NCI-H345 (cell line): ENCODE results near the gene PPFIA1.
"Not testable (repeated sequence)": the region's sequence is repeated elsewhere in the genome, so short reads cannot be mapped to it uniquely, and the experiment has no call there.

Experiments used
- DNase-seq: peaks from one replicate; lab custom pipeline; 2025; lab: John Stamatoyannopoulos, UW

Gene PPFIA1

DNA sequence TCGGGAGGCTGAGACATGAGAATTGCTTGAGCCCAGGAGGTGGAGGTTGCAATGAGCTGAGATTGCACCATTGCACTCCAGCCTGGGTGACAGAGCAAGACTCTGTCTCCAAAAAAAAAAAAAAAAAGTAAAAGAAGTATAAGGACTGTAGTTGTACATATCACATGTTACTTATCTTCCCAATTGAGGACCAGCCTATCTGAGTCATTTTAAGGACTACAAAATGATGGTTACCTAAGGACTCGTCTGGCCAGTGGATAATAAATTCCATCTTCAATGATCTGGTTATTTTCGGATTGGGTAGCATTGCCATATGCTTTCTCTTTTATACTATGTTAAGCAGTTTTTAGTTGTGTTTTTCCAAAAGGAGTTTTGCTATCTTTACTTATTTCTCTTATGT is 55.3 kb downstream of the PPFIA1 start:
- DNase-seq, result no peak

DNA sequence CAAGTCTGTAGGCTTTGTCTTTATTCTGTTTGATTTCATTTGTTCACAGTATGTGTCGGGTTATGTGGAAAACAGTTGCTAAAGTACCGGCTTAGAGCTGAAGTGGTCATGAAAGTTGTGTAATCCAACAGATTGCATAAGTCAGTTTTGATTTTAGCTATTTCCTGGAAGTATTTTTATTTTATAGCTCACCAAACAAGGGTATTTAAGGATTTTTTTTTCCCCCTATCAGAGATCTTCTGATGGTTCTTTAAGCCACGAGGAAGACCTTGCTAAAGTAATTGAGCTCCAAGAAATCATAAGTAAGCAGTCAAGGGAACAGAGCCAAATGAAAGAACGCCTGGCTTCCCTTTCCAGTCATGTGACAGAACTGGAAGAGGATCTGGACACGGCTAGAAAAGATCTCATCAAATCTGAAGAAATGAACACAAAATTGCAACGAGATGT is 55.9 kb downstream of the PPFIA1 start:
- DNase-seq, result no peak

DNA sequence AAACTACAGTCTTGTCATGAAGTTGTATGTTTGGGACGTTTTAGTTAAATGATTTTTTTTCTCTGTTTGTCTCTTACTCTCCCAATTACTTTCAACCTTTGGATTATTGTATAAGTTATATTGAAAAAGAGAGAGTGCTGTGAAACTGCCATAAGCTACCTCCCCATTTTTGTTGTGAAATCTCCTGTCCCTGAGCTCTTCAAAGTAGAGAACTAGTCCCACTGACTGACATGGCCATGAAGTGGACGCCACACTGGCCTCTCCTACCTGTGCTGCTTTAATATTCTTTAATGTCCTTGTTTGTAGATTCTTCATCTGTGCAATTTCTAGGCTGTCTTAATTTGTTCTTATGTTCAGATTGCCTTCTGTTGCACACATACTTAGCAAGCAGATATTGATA is 56.3 kb downstream of the PPFIA1 start:
- DNase-seq, result no peak

DNA sequence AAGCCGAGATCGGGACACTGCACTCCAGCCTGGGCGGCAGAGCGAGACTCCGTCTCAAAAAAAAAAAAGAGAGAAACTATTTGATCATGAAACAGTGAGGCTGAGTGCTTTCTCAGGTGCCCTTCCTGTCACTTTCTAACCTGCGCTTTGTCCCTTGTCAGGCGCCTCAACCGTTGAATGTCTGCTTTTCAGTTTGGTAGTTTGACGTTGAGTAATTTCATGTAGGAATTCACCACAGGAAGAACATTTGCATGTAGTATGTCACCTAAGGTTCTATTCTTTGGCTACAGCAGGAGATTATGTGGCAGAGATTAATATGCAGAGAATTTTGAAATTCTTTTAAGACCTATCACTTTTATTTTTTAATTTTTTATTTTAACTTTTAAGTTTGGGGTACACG is 57.2 kb downstream of the PPFIA1 start:
- DNase-seq, result no peak

DNA sequence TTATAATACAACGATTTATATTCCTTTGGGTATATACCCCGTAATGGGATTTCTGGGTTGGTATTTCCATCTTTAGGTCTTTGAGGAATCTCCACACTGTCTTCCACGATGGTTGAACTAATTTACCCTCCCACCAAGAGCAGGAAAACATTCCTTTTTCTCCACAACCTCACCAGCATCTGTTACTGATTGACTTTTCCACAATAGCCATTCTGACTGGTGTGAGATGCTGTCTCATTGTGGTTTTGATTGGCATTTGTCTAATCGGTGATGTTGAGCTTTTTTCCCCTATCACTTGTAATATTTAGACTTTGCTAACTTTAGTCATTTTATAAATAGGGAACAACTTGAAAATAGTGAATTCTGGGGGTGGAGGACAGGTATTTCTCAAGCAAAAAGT is 58.1 kb downstream of the PPFIA1 start:
- no peak for DNase-seq

DNA sequence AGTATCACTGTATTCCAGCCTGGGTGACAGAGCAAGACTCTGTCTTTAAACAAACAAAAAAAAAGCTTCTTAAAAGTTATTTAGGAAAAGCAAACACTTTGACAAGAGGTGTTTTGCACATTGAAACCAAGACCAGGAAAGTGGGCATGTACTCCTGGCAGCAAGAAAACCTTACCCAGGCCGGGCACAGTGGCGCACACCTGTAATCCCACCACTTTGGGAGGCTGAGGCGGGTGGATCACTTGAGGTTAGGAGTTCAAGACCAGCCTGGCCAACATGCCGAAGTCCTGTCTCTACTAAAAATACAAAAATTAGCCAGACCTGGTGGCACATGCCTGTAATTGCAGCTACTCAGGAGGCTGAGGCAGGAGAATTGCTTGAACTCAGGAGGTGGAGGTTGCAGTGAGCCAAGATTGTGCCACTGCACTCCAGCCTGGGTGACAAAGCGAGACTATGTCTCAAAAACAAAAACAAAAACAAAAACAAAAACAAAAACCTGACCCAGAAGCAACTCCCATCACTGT is 60.9 kb downstream of the PPFIA1 start:
- not testable (repeated sequence) for DNase-seq

DNA sequence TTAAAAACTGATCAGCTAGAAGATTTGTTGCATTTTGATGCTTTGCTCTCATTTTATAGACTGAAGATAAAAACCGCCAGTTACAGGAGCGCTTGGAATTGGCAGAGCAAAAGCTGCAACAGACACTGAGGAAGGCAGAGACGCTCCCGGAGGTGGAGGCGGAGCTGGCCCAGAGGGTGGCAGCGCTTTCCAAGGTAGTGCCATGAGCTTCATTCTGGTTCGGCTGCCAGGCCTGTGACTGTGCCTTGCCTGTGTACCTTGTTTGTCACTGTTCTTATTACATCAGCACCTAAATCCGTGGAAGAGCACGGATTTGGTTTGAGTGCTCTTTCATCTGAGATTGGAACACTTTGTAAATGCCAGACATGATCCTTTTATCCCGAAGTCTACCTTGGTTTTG is 61.4 kb downstream of the PPFIA1 start:
- no peak for DNase-seq

DNA sequence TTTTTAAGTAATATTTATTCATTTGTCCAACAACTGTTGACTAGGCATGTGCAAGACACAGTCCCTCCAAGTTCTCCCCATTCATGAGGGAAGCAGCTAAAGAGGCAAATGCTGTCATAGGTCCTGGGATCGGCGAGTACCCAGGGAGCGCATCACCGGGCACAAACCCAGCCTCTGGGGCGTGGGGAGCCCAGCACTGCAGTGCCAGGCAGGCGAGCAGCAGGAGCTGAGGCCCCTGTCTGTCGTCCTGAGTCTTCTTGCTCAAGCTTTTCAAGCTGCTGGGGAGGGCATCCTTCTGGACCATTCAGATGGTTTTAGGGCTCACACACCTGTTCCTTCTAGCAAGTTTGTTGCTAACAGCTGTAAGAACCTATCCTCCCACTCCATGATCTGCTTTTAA is 62.1 kb downstream of the PPFIA1 start:
- no peak for DNase-seq

DNA sequence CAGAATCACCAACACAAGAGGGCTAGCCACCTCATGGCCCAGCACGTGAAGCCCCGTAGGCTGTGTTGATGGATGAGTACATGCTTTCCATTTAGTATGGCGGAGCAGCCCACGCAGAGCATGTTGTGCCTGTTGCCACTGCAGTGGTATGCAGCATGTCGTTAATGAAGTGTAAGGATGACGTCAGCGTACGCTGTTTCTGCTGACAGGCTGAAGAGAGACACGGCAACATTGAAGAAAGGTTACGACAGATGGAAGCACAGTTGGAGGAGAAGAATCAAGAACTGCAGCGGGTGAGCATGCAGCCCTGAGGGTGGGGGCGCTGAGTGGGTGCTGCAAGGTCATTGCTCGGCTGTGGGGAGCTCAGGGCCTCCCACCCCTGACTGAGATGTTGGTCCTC is 62.8 kb downstream of the PPFIA1 start:
- no peak for DNase-seq

DNA sequence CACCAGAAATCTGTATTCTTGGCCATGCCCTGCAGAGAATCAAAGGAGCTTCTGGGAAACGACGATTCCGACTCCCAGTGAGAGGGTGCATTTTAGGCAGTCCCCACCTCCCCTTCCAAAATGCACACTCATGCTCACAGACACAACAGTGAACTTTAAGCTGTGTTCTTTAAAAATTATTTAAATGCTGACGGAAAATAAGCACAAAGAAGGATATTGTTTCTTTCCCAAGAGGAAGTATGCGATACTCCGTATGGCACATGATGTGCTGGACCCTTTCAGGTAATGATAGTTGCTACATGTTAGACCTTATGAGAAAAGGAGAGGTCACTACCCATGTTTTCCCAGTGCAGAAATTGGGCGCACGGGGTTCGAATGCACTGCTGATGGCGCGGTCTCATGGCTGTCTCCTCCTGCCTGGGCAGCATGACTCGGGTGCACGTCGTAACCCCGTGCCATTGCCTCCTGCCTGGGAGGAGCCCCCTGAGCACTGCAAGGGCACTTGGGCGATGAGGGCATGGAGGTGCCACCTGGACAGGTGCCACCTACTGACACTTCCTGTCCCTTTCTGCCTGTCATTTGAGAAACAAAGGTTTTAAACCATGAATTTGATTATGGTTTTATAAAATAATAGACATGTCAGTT is 64.0 kb downstream of the PPFIA1 start:
- no peak for DNase-seq

DNA sequence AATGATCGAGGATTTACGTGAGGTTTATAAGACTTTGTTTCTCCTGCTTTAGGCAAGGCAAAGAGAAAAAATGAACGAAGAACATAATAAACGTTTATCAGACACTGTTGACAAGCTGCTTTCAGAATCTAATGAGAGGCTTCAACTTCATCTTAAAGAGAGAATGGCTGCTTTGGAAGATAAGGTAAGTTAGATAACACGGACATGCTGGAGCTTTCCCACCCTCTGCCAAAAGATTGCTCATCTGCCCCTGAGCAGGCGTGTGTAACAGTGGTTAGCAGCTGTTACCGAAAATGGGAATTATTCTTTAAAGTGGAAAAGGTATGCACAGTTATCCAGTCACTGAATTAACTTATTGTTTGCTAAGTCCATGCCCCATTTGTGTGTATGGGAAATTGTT is 65.0 kb downstream of the PPFIA1 start:
- no peak for DNase-seq

DNA sequence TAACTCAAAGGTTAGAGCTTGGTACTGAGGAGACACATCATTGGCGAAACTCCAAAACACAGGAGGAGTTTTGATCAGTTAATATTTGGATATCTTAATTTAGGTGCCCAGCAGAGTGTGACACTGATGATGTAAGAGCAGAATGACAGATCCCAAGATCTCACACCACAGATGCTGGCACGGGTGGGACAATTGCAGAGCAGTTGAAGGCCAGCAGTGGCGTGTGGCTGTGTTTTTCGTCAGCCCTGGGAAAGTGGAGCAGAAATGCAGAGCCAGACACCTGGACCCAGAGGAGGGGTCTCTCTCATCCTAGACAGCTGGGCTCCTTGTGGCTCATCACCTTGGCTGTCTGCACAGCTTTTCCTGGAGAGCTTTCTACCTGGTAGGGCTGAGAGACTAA is 68.1 kb downstream of the PPFIA1 start:
- DNase-seq, result no peak

DNA sequence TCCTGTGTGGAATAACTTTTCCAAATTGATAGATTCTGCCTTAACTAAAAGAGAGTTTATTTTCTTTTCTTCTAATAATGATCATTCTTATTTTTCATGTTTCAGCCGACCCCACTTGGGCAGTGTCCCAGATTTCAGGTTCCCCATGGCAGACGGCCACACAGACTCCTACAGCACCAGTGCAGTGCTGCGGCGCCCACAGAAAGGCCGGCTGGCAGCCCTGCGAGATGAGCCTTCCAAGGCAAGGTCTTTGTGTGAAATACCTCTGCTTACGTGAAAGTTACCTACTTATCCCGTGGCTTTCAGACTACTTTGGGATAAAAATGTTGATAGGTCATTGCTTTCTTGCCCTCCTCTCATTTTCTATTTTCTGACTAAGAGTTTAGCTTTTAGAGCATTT is 68.6 kb downstream of the PPFIA1 start:
- no peak for DNase-seq

DNA sequence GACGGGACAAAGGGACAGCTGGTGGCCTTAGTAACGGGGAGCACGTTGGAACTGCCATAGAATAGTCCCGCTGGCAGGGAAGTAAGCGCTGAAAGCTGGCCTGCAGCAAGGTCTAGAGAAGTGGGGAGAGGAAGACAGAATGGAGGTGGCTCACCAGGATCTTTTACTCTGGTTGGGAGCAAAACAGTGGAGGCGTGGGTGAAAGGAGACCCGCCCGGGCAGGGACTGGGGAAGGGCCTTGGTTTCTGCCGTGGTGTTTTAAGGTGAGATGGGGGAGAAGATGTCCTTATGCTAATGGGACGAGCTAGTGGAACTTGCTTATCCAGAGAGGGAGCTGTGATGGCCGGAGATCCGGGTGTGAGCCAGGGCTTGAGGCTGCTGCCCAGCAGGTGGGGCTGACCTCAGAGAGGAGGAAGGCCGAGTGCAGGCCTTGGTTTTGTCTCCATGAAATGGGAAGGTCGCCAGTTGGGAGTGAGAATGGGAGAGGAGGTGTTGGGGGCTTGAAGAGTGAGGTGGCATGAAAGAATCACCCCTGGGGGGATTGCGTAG is 71.5 kb downstream of the PPFIA1 start:
- DNase-seq, result no peak

DNA sequence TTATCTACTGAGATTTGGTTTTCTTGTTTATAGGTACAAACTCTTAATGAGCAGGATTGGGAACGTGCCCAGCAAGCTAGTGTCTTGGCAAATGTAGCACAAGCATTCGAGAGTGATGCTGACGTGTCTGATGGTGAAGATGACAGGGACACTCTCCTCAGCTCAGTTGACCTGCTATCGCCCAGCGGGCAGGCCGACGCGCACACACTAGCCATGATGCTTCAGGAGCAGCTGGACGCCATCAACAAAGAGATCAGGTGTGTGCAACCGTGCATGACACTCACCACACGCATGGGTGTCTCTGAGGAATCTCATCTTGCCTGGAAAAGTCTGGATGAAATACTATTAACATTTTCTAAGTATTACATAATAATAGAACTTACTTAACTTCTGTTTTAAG is 73.1 kb downstream of the PPFIA1 start:
- DNase-seq, result no peak

DNA sequence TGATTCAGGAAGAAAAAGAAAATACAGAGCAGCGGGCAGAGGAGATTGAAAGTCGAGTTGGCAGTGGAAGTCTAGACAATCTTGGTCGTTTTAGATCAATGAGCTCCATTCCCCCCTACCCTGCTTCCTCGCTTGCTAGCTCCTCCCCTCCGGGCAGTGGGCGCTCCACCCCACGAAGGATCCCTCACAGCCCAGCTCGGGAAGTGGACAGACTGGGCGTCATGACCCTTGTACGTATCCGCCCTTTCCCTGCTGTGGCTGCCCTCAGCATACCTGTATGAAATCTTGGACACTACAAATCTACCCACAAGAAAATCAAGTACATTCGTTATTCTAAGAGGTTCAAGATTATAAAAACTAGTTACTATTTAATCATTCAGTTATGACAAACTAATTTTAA is 77.7 kb downstream of the PPFIA1 start:
- no peak for DNase-seq

DNA sequence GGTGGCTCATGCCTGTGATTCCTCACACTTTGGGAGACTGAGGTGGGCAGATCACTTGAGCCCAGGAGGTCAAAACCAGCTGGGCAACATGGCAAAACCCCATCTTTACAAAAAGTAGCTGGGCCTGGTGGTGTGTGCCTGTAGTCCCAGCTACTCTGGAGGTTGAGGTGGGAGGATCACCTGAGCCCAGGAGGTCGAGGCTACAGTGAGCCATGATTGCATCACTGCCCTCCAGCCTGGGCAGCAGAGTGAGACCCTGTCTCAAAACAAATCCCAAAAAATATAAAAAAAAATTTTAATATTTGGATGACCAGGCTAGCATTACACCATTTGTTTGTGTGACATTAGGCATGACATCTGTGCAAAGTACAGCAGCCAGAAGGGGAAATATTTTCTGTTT is 78.1 kb downstream of the PPFIA1 start:
- DNase-seq, result no peak

DNA sequence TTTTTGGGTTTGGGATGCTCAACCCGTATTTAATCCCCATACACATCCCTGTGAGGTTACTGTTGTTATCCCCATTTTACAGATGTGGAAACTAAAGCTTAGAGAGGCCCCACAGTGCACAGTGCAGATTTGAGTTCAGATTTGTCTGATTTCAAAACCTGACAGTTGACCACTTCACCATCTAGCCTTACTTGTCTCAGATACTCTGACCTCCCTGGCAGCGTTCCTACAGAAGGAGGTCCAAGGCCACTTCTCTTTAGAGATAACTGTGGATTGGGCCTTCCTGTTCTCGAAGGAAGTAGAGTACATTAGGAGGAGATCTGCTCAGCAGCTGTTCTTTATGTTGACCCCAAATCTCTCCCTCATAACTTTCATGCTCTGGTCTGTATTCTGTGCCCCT is 81.2 kb downstream of the PPFIA1 start:
- DNase-seq, result no peak

DNA sequence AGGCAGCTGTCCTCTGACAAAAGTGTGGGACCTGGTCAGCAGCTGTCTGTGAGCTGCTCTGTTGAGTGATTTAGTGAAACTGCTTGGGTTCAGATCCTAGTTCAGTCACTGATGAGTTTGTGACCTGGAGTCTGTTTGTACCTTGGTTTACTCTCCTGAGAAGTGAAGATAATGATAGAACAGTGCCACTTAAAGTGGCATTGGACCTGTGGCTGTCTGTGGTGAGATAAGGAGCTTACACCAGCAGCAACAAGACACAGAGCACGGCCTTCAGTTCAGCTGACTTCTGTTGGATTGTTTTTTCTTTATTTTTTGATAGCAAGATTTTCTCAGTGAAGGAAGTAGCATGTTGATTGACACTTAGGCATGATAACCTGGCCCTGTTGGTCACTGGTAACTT is 81.6 kb downstream of the PPFIA1 start:
- DNase-seq, result no peak

DNA sequence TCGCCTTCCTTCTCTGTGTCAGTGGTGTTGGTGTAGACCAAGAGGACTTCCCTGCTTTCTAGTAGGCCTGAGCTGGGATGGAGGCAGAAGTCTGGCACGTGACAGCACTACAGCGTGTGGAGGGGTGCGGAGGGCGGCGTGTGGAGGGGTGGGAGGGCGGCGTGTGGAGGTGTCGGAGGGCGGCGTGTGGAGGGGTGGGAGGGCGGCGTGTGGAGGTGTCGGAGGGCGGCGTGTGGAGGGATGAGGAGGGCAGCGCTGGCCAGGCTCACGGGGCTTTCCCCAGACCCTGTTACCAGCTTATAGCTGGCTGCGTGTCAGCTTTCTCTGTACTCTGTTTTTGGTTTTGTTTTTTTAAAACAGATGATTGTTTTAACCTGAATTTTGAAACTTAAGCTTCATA is 82.1 kb downstream of the PPFIA1 start:
- no peak for DNase-seq

DNA sequence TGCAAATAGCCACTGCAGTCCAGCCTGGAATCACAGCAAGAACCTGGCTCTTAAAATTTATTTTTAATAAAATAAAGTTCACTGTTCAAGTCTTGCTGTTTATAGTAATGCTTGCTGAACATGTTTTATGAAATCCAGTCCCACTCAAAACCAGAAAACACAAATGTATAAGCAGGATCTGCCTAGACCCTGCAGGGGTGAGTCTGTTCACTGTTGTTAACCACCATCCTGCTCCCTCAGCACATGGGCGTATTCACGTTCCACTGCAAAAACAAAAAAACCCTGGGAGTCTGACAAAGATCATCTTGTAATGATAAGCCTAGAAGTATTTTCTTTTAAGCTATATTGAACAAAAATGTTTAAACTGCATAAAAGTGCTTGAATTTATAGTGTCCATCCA is 82.8 kb downstream of the PPFIA1 start:
- no peak for DNase-seq

DNA sequence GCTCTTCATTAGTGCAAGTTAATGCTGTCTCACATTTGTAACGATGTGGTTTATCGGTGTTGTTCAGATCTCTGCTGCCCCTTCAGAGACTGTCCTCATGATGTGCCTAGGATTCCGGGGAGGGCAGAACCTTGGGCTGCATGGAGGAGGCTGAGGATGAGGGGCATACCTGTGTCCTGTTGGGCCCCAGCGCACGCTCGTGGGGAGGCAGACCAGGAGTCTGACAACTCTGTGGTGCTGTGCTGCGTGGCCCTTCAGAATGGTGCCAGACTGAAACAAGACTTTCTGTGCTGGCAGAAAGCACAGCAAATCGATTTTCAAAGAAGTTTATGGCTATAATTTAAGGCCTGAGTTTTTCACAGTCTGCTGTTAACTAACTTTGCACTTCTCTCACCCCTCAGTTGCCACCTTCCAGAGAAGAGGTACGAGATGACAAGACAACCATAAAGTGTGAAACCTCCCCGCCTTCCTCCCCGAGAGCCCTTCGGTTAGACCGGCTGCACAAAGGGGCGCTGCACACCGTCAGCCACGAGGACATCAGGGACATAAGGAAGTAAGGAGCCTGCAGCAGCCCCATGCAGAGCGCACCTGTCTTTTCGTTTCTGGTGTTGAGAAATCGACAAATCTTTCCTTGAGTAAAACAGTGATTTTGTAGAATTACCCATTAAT is 83.5 kb downstream of the PPFIA1 start:
- no peak for DNase-seq

DNA sequence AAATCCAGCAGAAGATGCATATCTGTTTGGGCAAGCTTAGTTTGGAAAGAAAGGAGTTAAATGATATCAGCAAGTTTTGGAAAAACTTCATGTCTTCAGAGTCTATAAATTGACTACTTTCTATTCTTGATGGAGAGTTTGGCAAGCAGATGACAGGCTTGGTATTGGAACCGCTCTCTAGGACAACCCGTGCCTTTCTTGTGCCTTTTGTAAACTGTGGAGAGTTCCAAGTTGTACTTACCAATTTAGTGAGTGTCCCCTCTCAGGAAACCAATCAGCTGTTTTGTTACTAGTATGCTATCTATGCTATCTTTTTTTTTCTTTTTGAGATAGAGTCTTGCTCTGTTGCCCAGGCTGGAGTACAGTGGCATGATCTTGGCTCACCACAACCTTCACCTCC is 84.1 kb downstream of the PPFIA1 start:
- DNase-seq, result no peak

DNA sequence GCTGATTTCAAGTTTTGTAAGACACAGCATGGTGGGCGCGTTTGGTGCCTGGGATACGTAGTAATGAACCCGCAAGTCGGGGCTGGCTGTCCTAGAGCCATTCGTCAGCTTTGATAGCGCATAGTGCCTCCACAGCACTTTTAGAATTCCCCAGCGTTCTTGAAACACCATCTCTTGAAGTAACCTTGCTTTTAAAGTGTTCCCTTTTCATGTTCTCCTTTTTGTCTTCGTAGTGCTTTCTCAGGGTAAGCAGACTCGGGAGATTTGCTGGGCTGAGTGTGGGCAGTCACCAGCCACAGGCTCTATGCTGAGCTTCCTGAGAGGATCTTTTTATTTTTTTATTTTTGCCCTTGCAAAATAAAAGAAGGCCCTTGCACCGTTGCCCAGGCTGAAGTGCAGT is 88.3 kb downstream of the PPFIA1 start:
- DNase-seq, result no peak
